Measurements from ENCODE around the gene DYNC2I2.

The DYNC2I2 gene

DNA sequence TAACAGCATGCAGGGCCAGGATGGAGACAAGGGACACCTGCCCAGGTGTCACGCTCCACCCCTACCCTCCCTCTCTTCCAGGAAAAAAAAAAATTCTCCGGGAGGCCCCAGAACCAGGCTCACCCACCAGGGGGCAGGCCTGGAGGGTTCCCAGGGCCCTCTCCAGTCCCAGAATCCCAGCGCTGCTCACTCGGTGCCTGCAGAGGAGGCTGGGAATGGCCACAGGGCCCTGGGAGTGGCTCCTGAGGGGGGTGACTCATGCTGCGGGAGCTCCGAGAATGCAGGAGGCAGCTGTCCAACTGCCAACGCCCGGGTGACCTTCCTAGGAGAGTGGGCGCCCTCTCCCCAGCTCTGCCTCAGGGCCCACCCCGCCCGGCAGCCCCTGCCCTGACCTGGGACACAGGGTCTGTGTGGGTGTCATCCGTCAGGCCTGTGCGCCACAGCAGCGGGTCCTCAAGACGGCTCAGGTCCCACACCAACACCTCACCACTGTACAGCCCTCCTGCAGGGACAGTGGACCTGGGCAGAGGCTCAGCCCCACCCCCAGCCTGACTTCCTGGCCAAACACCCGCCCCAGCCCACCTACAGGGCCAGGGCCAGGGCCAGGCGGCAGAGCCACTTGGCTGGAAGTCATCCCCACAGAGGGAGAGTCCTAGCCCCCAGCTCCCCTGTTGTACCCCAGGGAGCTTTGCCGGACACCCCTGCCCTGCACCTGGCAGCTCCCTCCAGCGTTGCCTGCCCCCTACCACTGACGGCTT lies 21.2 kb downstream of the DYNC2I2 start:
- no peak for DNase-seq

DNA sequence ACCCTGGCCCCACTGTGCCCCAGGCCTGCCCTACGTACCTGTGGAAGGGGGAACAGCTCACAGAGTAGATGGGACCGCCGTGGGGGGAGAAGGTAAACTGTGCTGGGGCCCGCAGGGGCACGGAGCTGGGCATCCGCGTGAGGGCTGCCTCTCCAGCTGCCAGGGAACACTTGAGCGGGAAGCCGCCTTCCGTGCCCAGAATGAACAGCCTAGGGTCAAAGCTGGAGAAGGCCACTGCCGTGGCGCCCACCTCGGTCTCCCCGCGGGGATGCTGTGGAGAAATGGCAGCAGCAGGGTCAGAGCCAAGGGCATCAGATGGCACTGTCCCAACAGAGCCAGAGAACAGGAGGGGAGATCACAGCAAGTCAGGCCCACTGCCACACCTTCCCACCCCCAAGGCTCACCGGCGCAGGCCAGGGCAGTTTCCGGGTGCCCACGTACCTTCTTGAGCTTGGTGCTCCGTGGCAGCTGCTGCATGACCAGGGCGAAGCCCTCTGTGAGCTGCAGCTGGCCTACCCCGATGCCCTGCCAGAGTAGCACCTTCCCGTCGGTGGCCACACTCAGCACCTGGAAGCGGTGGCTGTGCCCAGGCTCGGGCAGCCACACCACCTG lies 21.9 kb downstream of the DYNC2I2 start:
- DNase-seq, result no peak

GRCh38 chr9:128634111-128634510 lies 22.5 kb downstream of the DYNC2I2 start:
- DNase-seq, result no peak

- DNase-seq, result no peak
Measured at GRCh38 chr9:128633601-128634000, 23.0 kb downstream of the DYNC2I2 start.

DNA sequence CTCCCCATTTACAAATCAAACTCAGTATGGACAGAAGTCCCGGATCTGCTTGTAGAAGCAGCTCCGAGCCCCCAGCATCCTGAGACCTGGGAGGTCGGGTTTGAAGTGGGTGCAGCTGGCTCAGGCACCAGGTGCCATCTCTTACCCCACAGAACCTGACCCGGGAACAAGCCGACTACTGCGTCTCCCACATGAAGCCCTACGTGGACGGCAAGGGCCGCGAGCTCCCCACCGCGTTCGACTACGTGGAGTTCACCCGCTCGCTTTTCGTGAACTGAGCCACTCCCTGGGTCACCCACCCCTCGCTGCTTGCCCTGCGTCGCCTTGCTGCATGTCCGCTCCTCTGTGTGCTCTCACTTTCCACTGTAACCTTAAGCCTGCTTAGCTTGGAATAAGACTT lies 23.6 kb downstream of the DYNC2I2 start:
- no peak for DNase-seq

- DNase-seq, result no peak
Measured at GRCh38 chr9:128632486-128632885, 24.2 kb downstream of the DYNC2I2 start.

DNA sequence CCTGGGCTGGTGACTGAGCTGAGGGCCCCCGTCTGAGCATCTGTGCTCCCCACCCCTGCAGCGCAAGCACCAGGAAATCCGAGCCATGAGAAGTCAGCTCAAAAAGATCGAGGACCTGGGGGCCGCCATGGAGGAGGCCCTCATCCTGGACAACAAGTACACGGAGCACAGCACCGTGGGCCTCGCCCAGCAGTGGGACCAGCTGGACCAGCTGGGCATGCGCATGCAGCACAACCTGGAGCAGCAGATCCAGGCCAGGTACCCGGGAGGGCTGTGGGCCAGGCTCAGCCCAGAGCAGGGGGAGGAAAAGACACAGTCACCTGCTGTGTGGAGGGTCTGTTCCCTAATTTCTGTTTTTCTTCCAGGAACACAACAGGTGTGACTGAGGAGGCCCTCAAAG lies 24.6 kb downstream of the DYNC2I2 start:
- no peak for DNase-seq

DNA sequence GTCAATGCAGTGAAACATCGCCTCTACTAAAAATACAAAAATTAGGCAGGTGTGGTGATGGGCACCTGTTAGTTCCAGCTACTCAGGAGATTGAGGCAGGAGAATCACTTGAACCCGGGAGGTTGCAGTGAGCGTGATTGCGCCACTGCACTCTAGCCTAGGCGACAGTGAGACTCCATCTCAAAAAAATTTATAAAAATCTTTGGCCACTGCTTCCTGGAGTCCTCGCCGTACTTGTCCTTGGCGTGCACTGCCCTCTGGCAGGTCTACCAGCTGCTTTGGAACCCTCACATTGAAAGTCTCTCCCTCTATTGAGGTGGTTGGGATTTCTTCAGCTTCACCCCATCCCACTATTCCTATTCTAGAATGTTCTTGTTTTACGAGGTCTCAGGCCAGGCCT lies 25.0 kb downstream of the DYNC2I2 start:
- no peak for DNase-seq

DNA sequence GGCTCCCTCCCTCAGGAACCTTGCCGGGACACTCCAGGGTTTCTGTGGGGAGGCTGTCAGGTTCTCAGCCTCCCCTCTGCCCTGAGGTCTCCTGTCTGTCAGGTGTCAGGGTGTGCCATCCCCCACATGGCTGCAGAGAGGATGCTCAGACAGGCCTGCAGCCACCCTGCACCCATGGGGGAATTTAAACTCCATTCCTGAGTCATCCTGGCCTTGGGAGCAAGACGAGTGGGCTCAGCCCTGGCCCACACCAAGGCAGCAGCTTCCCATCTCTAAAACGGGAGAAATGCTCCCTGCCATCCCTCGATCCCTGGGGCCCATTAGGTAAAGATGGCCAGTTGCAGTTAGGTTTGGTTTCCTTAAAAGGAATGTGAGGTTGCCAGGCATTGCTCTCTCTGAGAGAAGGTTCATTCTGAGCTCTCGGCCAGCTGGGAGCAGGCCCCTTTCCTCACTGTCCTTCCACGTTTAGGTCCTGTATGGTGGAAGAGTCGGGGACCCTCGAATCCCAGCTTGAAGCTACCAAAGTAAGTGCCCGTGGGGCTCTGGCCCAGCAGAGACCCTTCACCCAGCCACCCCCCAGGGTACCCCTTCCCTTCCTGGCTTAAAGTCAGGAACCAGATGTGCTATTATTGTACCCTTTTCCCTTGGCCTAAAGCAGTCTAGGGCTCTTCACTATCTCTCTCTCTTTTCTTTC lies 26.6 kb downstream of the DYNC2I2 start:
- no peak for DNase-seq

DNA sequence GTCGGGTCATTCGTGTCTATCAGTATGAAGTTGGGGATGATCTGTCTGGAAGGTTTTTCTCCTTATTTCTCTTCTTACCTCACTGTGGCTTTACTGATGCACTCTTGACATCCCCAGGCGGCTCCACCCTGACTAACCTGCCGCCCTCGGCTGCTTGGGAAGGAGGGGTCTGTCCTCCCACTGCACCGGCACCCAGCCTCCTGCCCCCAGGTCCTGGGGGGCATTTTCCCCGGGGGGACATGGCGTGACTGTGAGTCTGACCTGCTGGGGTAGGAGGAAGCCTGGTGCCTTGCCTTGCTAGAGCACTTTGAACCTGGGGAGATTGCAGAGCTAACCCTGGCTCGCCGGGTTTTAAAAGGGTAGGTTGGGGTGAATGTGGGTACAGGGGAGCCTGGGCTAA lies 27.5 kb downstream of the DYNC2I2 start:
- DNase-seq, result no peak

DNA sequence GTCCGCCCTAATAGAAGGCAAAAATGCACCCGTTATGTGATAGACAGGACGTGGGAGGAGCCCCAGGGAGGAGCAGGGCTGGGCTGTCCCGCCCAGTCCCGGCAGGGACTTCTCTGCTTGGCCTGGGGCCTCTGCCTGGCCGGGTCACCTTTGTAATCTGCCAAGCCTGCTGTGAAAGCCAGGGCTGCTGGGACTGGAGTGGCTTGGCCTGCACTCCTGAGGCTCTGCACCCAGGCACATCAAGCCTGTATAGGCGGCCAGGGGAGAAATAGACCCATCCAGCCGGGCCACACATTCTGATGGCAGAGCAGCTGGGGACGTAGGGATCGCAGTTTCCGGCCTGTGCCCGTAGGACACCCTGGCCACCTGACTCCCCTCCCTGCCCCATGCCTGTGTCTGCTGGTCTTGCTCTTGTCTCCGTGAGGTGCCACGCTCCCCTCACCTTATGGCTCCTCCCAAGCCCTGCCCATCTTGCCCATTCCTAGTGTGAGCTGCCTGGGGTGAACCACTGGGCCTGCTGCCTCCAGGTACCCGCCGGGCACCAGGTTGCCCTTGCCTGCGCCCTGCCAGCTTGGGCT lies 28.1 kb downstream of the DYNC2I2 start:
- no peak for DNase-seq

DNA sequence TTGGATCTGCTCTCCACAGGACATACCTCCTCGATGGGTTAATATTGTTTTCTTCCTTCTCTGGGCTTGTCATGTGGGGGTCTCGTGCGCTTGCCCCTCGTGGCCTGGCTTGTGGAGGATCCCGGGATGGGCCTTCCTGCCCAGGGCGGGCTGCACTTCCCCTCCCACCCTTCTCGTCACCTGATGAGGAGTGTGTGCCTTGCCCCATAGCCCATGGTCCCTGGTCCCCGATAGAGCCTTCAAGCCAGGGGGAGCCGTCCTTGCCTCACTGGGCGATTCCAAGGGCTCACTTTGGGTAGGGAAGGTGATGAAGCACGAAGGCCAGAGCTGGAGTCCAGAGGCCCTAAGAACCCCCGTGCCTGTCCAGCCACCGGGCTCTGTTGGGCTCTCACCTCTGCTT lies 28.7 kb downstream of the DYNC2I2 start:
- no peak for DNase-seq

- DNase-seq, result no peak
Measured at GRCh38 chr9:128627127-128627715, 29.4 kb downstream of the DYNC2I2 start.

- DNase-seq, result no peak
Measured at GRCh38 chr9:128626181-128626580, 30.5 kb downstream of the DYNC2I2 start.

DNA sequence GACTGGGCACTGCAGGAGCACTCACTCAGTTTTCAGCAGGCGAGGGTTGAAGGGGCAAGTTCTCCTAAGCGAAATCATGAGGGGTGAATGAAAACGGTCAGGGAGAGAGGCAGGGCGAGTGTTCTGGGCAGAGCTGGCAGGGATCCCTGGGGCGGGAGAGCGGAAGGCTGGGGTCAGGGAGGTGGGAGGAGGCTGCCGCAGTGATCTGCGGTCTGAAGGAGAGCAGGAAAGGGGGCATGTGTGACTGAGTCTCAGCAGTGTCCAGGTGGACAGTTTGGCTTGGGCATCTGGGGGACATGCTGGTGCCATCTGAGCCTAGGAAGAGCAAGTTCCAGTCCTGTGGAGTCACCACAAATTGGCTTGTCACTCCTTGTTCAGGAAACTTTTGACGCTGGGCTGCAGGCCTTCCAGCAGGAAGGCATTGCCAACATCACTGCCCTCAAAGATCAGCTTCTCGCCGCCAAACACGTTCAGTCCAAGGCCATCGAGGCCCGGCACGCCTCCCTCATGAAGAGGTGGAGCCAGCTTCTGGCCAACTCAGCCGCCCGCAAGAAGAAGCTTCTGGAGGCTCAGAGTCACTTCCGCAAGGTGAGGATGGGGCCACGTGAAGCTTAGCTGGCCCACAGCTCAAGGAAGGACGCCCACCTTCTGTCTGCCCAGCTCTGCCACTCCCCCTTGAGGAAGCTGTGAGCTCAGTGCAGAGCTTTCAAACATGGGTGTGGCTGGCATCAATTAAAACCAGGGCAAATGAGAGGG lies 31.1 kb downstream of the DYNC2I2 start:
- DNase-seq, result no peak

DNA sequence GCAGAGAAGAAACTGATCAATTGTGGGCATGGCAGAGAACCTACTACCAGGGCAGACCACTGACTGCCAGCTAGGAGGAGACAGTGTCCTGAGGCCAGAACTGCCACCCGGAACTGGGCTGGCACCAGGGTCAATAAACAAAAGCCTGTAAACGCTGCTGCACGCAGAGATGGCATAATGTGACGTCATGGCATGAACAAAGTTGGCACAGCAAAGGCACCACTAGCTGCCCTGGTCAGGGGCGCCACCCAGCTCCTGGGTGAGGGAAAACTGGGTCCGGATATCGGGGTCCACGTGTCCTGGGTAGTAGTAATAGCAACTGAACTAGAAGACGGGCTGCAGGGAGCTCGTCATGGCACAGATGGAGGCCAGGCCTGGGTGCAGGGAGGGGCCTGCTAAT lies 32.1 kb downstream of the DYNC2I2 start:
- DNase-seq, result no peak

- no peak for DNase-seq
Measured at GRCh38 chr9:128621730-128622455, 34.8 kb downstream of the DYNC2I2 start.

GRCh38 chr9:128619779-128620178 lies 36.9 kb downstream of the DYNC2I2 start:
- DNase-seq, result no peak

GRCh38 chr9:128619127-128619526 lies 37.5 kb downstream of the DYNC2I2 start:
- no peak for DNase-seq

- no peak for DNase-seq
Measured at GRCh38 chr9:128617943-128618342, 38.7 kb downstream of the DYNC2I2 start.

- DNase-seq, result no peak
Measured at GRCh38 chr9:128615571-128615970, 41.1 kb downstream of the DYNC2I2 start.

- no peak for DNase-seq
Measured at GRCh38 chr9:128614728-128615127, 41.9 kb downstream of the DYNC2I2 start.

All from Kasumi-1 (cell line).